A549 (cell line): ENCODE results near the gene TWIST1. TPM values are rescaled to one million over a fixed set of nuclear protein-coding genes. Genes with fewer than 3 reads are reported as not detected.

ENCODE experiments used
- ATAC-seq, 2 experiments: fragments of 200-7000 bp in 1 of 2; fragments of >200 bp in 1 of 2; cut with Nextera tagmentation in 1 of 2; cut with Tn5 transposase in 1 of 2; 3 replicates each; pipeline versions ENCODE4 v1.8.0 to v1.9.1; 2018 to 2020; ENCODE audit warnings: mild to moderate bottlenecking in 1 of 2, moderate library complexity in 1 of 2
- CTCF ChIA-PET: fragments of 300-600 bp; sonication (Branson Sonifier 250); formaldehyde crosslinking; extraction: SDS; loops from one replicate; lab custom pipeline; 2021; ENCODE audit warnings: antibody characterized with exemption, inconsistent platforms; lab: Yijun Ruan, JAX
- POLR2A ChIA-PET: fragments of 350-600 bp; formaldehyde crosslinking; extraction: SDS; loops from one replicate; lab custom pipeline; 2021; ENCODE audit warnings: antibody characterized with exemption, inconsistent platforms; lab: Yijun Ruan, JAX
- DNase-seq, 2 experiments: peaks; one replicate each; pipeline versions ENCODE4 v3.0.0 to v3.0.0-alpha.2; 2011 to 2016; ENCODE audit warnings: low read depth in 1 of 2, low spot score in 1 of 2
- FAIRE-seq: peaks from 2 replicates; lab custom pipeline; 2011; peaks lifted over from hg19 to GRCh38; lab: Jason Lieb, UNC
- H3K27ac ChIP-seq, 2 experiments: fragments of >200 bp; sonication (Bioruptor Twin); formaldehyde crosslinking; 3 replicates each; pipeline ENCODE4 v1.5.1; 2016 to 2017
- H3K4me1 ChIP-seq: fragments of >200 bp; sonication (Bioruptor Twin); formaldehyde crosslinking; 3 replicates; pipeline ENCODE4 v1.6.1; 2016
- H3K4me2 ChIP-seq: fragments of >200 bp; sonication (Bioruptor Twin); formaldehyde crosslinking; 3 replicates; pipeline ENCODE4 v1.6.1; 2016
- H3K4me3 ChIP-seq: fragments of >200 bp; sonication (Bioruptor Twin); formaldehyde crosslinking; 3 replicates; pipeline ENCODE4 v1.5.1; 2016
- H3K9me3 ChIP-seq: fragments of >200 bp; sonication (Bioruptor Twin); formaldehyde crosslinking; 3 replicates; pipeline ENCODE4 v1.6.1; 2016
- CHD2 ChIP-seq: fragments of 150-350 bp; IDR thresholded peaks from 2 replicates; pipeline ENCODE4 v1.6.1; 2014; ENCODE audit warnings: low read length; ENCODE audit not compliant: partially characterized antibody
- FOSB ChIP-seq: fragments of 250-450 bp; sonication (Bioruptor Pico); IDR thresholded peaks from 2 replicates; pipeline ENCODE4 v1.5.0; 2020; ENCODE audit warnings: mild to moderate bottlenecking, moderate library complexity
- FOSL2 ChIP-seq, 2 experiments: fragments of 450-650 bp in 1 of 2; fragments of >200 bp in 1 of 2; sonication (Bioruptor Twin) in 1 of 2; formaldehyde crosslinking; IDR thresholded peaks; 2 replicates each; pipeline versions ENCODE4 v1.5.0 to v1.6.1; 2016 to 2020; ENCODE audit warnings: mild to moderate bottlenecking in 1 of 2, moderate library complexity in 1 of 2
- FOXS1 ChIP-seq: fragments of 250-450 bp; sonication (Bioruptor Pico); IDR thresholded peaks from 2 replicates; pipeline ENCODE4 v1.5.0; 2020; ENCODE audit warnings: mild to moderate bottlenecking, moderate library complexity
- GATA3 ChIP-seq: IDR thresholded peaks from 2 replicates; pipeline ENCODE4 v1.6.1; 2012; ENCODE audit warnings: borderline replicate concordance
- HES2 ChIP-seq: fragments of >200 bp; sonication (Bioruptor Twin); formaldehyde crosslinking; IDR thresholded peaks from 2 replicates; pipeline ENCODE4 v1.6.1; 2016
- HEYL ChIP-seq: fragments of 250-450 bp; sonication (Bioruptor Pico); IDR thresholded peaks from 2 replicates; pipeline ENCODE4 v1.8.0; 2021; ENCODE audit warnings: mild to moderate bottlenecking, moderate library complexity
- NPAS2 ChIP-seq: fragments of 250-450 bp; sonication (Bioruptor Pico); IDR thresholded peaks from 2 replicates; pipeline ENCODE4 v1.8.0; 2022; ENCODE audit warnings: mild to moderate bottlenecking, moderate library complexity, borderline replicate concordance
- NR3C1 ChIP-seq: fragments of >200 bp; sonication (Bioruptor Twin); formaldehyde crosslinking; IDR thresholded peaks from 3 replicates; pipeline ENCODE4 v1.6.1; 2017
- PHF8 ChIP-seq: fragments of 200-600 bp; sonication (generic); IDR thresholded peaks from 2 replicates; pipeline ENCODE4 v1.6.1; 2016; ENCODE audit warnings: low read depth, mild to moderate bottlenecking, antibody characterized with exemption, moderate library complexity, borderline replicate concordance
- RCOR1 ChIP-seq: fragments of 150-350 bp; IDR thresholded peaks from 2 replicates; pipeline ENCODE4 v1.6.1; 2014; ENCODE audit warnings: antibody characterized with exemption, low read length, low read depth
- SMC3 ChIP-seq: fragments of >200 bp; sonication (Bioruptor Twin); formaldehyde crosslinking; IDR thresholded peaks from 3 replicates; pipeline ENCODE4 v1.6.1; 2018; ENCODE audit warnings: inconsistent platforms
- TP53 ChIP-seq: fragments of 250-450 bp; sonication (Bioruptor Pico); IDR thresholded peaks from 2 replicates; pipeline ENCODE4 v1.5.0; 2021; ENCODE audit warnings: mild to moderate bottlenecking, moderate library complexity
- ZC3H11A ChIP-seq: fragments of 450-650 bp; IDR thresholded peaks from 2 replicates; pipeline ENCODE4 v1.6.1; 2014; ENCODE audit warnings: antibody characterized with exemption, mild to moderate bottlenecking
- WGBS: methylation state at CpG from one replicate; pipeline ENCODE4 v1.1.6; 2017; ENCODE audit errors: missing lambda C conversion rate; 5-methylcytosine and 5-hydroxymethylcytosine counted together
- polyA plus RNA-seq, 4 experiments: library from polyadenylated mRNA; depleted of rRNA in 3 of 4; stranded (reverse); fragments of >200 nt; fragmentation: RNase III in 1 of 4; extraction: RNeasy Plus Mini Kit Qiagen cat#74134 plus additional on column Dnase treatment in 1 of 4; gene quantifications; 2 replicates in 3 of 4; 3 replicates in 1 of 4; pipeline ENCODE4 v1.2.3, GENCODE V29; 2011 to 2017
- TF ChIP-seq, protein P1 (sequence below): fragments of 250-450 bp; sonication (Bioruptor Pico); IDR thresholded peaks from 2 replicates; pipeline ENCODE4 v1.5.0; 2021; ENCODE audit warnings: mild to moderate bottlenecking, moderate library complexity, borderline replicate concordance
- TF ChIP-seq, protein P2 (sequence below): fragments of >200 bp; sonication (Bioruptor Twin); formaldehyde crosslinking; IDR thresholded peaks from 3 replicates; pipeline ENCODE4 v1.5.1; 2016
- TF ChIP-seq, protein P3 (sequence below): fragments of 450-650 bp; IDR thresholded peaks from 2 replicates; pipeline ENCODE4 v1.6.1; 2014; ENCODE audit warnings: antibody characterized with exemption

The TWIST1 gene
- polyA plus RNA-seq, 2 of the 4 experiments (the other 2 are of a cell fraction) = 0.61 to 1.3 TPM

- H3K27ac ChIP-seq = no peak overlapping the region
- no peaks in the 10 kb centered on the region for H3K4me1 ChIP-seq
- no peak overlapping the region for H3K4me2 ChIP-seq
- no peak for TF ChIP-seq FOSB
- WGBS = 75% methylated on average over 4 of the region's 4 CpGs
- FAIRE-seq = no peak
- CTCF ChIA-PET = no interaction called here
- no peak for DNase-seq
- no peaks in the 10 kb centered on the region for H3K9me3 ChIP-seq
- POLR2A ChIA-PET = no interaction called here
- no peak for ATAC-seq
- no peak overlapping the region for H3K4me3 ChIP-seq
Observed at GRCh38 chr7:19113002-19113350, 4.5 kb downstream of the TWIST1 start.

GRCh38 chr7:19112274-19113001 lies 5.0 kb downstream of the TWIST1 start:
- no peak for DNase-seq
- no peak for FAIRE-seq
- WGBS = 80% methylated on average over 37 of the region's 42 CpGs
- no peak overlapping the region for H3K27ac ChIP-seq
- no peak for TF ChIP-seq HES2
- TF ChIP-seq, protein P1, sequence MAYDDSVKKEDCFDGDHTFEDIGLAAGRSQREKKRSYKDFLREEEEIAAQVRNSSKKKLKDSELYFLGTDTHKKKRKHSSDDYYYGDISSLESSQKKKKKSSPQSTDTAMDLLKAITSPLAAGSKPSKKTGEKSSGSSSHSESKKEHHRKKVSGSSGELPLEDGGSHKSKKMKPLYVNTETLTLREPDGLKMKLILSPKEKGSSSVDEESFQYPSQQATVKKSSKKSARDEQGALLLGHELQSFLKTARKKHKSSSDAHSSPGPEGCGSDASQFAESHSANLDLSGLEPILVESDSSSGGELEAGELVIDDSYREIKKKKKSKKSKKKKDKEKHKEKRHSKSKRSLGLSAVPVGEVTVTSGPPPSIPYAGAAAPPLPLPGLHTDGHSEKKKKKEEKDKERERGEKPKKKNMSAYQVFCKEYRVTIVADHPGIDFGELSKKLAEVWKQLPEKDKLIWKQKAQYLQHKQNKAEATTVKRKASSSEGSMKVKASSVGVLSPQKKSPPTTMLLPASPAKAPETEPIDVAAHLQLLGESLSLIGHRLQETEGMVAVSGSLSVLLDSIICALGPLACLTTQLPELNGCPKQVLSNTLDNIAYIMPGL (CRISPR knock-in tag) = no peak
- no peak for TF ChIP-seq HEYL
- no peak for TF ChIP-seq PHF8
- TF ChIP-seq, protein P2, sequence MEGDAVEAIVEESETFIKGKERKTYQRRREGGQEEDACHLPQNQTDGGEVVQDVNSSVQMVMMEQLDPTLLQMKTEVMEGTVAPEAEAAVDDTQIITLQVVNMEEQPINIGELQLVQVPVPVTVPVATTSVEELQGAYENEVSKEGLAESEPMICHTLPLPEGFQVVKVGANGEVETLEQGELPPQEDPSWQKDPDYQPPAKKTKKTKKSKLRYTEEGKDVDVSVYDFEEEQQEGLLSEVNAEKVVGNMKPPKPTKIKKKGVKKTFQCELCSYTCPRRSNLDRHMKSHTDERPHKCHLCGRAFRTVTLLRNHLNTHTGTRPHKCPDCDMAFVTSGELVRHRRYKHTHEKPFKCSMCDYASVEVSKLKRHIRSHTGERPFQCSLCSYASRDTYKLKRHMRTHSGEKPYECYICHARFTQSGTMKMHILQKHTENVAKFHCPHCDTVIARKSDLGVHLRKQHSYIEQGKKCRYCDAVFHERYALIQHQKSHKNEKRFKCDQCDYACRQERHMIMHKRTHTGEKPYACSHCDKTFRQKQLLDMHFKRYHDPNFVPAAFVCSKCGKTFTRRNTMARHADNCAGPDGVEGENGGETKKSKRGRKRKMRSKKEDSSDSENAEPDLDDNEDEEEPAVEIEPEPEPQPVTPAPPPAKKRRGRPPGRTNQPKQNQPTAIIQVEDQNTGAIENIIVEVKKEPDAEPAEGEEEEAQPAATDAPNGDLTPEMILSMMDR = no peak
- TF ChIP-seq FOSL2 (IDR thresholded peaks at IDR 0.05) = no peak
- TF ChIP-seq FOSL2 (CRISPR knock-in tag; IDR thresholded peaks at IDR 0.05) = no peak
- TF ChIP-seq SMC3 = no peak
- no peak for TF ChIP-seq FOSB
- TF ChIP-seq NR3C1 = no peak
- H3K4me3 ChIP-seq = no peak overlapping the region
- no peaks in the 10 kb centered on the region for H3K9me3 ChIP-seq
- CTCF ChIA-PET = no interaction called here
- H3K4me1 ChIP-seq = no peaks in the 10 kb centered on the region
- no peak for ATAC-seq
- POLR2A ChIA-PET = no interaction called here
- H3K4me2 ChIP-seq = no peak overlapping the region

DNA sequence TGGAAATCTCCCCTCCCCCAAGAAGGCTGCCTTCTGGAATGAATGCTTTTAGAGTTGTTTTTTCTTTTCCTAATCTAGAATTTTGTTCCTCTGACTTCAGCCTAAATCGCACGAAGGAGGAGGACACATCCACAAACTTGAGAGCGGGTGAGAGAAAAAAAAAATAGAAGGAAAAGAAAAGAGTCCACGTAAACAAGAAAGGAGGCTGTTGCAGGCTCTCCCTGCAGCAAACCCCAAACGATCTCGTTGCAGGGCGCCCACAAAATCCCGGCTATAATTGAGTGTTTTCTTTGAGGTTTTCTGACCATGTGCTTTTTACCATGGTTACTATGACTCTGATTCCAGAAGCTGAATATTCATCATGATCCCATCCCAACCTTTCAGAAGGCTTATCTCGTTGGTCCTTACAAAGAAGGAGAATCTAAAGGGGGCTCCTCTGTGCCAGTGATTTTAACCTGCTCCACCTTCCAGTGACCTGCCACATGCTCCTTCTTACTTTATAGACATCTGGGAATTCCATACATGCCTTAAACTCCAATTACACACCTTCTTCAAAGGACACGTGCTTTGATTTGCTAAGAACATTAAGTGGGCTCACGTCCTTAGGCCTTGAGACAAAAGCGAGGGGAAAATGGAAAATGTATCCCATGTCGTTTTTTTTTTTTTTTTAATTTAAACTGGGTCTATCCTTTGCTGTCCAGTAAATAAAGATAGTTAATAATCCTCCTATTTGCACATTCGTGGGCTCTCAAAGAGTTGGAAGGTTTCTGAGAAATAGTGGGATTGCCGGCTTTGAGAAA lies 5.8 kb downstream of the TWIST1 start:
- Histone ChIP-seq H3K4me1 (no peaks in the 10 kb centered on the region), H3K4me3 (no peak overlapping the region)
- no peak for DNase-seq
- 74% methylated on average over 15 of the region's 15 CpGs for WGBS
- TF ChIP-seq CHD2 = no peak
- no peak for TF ChIP-seq TP53 (CRISPR knock-in tag)
- TF ChIP-seq, protein P3, sequence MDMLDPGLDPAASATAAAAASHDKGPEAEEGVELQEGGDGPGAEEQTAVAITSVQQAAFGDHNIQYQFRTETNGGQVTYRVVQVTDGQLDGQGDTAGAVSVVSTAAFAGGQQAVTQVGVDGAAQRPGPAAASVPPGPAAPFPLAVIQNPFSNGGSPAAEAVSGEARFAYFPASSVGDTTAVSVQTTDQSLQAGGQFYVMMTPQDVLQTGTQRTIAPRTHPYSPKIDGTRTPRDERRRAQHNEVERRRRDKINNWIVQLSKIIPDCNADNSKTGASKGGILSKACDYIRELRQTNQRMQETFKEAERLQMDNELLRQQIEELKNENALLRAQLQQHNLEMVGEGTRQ = no peak
- no peak for TF ChIP-seq RCOR1
- no peak for TF ChIP-seq ZC3H11A
- TF ChIP-seq NPAS2 = no peak
- TF ChIP-seq, protein P1 (CRISPR knock-in tag) = no peak
- TF ChIP-seq GATA3 = no peak
- TF ChIP-seq SMC3 = no peak
- no peak for TF ChIP-seq PHF8
- TF ChIP-seq FOXS1 (CRISPR knock-in tag) = no peak
- TF ChIP-seq, all 56 proteins: peak for 0
- ATAC-seq (no peak), FAIRE-seq (no peak)
- no peak overlapping the region for H3K27ac ChIP-seq
- no peak overlapping the region for H3K4me2 ChIP-seq
- CTCF ChIA-PET = no interaction called here
- POLR2A ChIA-PET = no interaction called here
- H3K9me3 ChIP-seq = no peaks in the 10 kb centered on the region
